ENCODE measurements around the gene DDX27. TPM values are rescaled to one million over a fixed set of nuclear protein-coding genes. Genes with fewer than 3 reads are reported as not detected.
A peak's percentile ranks its signal among the peaks of the same experiment; 100 is the strongest.

DDX27 gene
- polyA plus RNA-seq, 1 of the 3 experiments (the other 2 are of a cell fraction), result 51.9 TPM

GRCh38 chr20:49290608-49291191, 71.5 kb downstream of the DDX27 start:
- 0 out of 2 replicates have a peak, but pooled peaks have one; percentile 20 for TF ChIP-seq FOSL2 (IDR thresholded peaks at IDR 0.05; ENCODE audit: borderline replicate concordance, low read depth)
- TF ChIP-seq MAX (IDR thresholded peaks at IDR 0.05; ENCODE audit: low read depth), result no peak
- TF ChIP-seq FOXJ3 (CRISPR knock-in tag; IDR thresholded peaks at IDR 0.05), result no peak
- TF ChIP-seq NRF1 (IDR thresholded peaks at IDR 0.05; ENCODE audit: low read depth, low read length), result no peak
- TF ChIP-seq, protein P1, sequence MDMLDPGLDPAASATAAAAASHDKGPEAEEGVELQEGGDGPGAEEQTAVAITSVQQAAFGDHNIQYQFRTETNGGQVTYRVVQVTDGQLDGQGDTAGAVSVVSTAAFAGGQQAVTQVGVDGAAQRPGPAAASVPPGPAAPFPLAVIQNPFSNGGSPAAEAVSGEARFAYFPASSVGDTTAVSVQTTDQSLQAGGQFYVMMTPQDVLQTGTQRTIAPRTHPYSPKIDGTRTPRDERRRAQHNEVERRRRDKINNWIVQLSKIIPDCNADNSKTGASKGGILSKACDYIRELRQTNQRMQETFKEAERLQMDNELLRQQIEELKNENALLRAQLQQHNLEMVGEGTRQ (IDR thresholded peaks at IDR 0.05; ENCODE audit: borderline replicate concordance, low read depth, low read length), result no peak
- TF ChIP-seq RFX5 (IDR thresholded peaks at IDR 0.05; ENCODE audit: low read length), result no peak
- no peak for TF ChIP-seq EP300 (IDR thresholded peaks at IDR 0.05; ENCODE audit: borderline replicate concordance in 1 of 2, low read depth in 1 of 2, low read length in 1 of 2)
- TF ChIP-seq, protein P2, sequence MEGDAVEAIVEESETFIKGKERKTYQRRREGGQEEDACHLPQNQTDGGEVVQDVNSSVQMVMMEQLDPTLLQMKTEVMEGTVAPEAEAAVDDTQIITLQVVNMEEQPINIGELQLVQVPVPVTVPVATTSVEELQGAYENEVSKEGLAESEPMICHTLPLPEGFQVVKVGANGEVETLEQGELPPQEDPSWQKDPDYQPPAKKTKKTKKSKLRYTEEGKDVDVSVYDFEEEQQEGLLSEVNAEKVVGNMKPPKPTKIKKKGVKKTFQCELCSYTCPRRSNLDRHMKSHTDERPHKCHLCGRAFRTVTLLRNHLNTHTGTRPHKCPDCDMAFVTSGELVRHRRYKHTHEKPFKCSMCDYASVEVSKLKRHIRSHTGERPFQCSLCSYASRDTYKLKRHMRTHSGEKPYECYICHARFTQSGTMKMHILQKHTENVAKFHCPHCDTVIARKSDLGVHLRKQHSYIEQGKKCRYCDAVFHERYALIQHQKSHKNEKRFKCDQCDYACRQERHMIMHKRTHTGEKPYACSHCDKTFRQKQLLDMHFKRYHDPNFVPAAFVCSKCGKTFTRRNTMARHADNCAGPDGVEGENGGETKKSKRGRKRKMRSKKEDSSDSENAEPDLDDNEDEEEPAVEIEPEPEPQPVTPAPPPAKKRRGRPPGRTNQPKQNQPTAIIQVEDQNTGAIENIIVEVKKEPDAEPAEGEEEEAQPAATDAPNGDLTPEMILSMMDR (IDR thresholded peaks at IDR 0.05), result no peak
- TF ChIP-seq GABPA (IDR thresholded peaks at IDR 0.05; ENCODE audit: low read depth), result no peak
- Histone ChIP-seq H3K9me2 (no peaks in the 10 kb centered on the region), H3K4me3 (ENCODE audit: low read depth in 2 of 2, low read length in 1 of 2) (no peak overlapping the region), H4K20me1 (ENCODE audit: insufficient read depth) (peaks cover 60% of the 10 kb centered on the region), H3F3A (replicated peaks; ENCODE audit: insufficient read depth) (peaks cover 77% of the 10 kb centered on the region), H3K9ac (no peak overlapping the region), H3K27me3 (ENCODE audit: insufficient read depth) (no peaks in the 10 kb centered on the region), H3K4me1 (ENCODE audit: control insufficient read depth in 1 of 2, insufficient read depth in 2 of 2, low read depth in 1 of 2, low read length in 1 of 2) (peaks cover 2 to 8% of the 10 kb centered on the region in 2 experiments; a peak in 2 of 4 replicates), H3K9me3 (no peaks in the 10 kb centered on the region), H3K4me2 (no peak overlapping the region), H3K79me2 (ENCODE audit: insufficient read depth) (peaks cover 25% of the 10 kb centered on the region), H3K36me3 (replicated peaks in 1 of 2; ENCODE audit: control insufficient read depth in 1 of 2, insufficient read depth in 2 of 2, low read length in 1 of 2) (peaks cover 56 to 58% of the 10 kb centered on the region in 2 experiments), H3K27ac (ENCODE audit: low read depth in 2 of 2, low read length in 1 of 2) (no peak overlapping the region), H2AFZ (ENCODE audit: low read depth) (no peak overlapping the region)
- 85% methylated on average over 6 of the region's 6 CpGs for WGBS (ENCODE audit: low lambda C conversion rate)
- ChIA-PET CTCF (interaction anchor here (1.1 to 1.2 kb wide), 2 partner anchors 25 to 28 kb away, joined by 3 read pairs; no protein-coding TSS in a partner anchor), POLR2A (interaction anchor here (0.6 to 2.7 kb wide), 2 partner anchors 13 to 28 kb away, joined by 4 to 9 read pairs; partner anchors contain the start of gene ZNFX1)
- no peak for DNase-seq

- H3K9me3 ChIP-seq, result no peaks in the 10 kb centered on the region
- H3F3A ChIP-seq (replicated peaks; ENCODE audit: insufficient read depth), result peaks cover 72% of the 10 kb centered on the region
- DNase-seq, result no peak
- H4K20me1 ChIP-seq (ENCODE audit: insufficient read depth), result peaks cover 55% of the 10 kb centered on the region
- H3K27ac ChIP-seq (ENCODE audit: low read depth in 2 of 2, low read length in 1 of 2), result no peak overlapping the region; a peak in 1 of 4 replicates
- H3K9me2 ChIP-seq, result no peaks in the 10 kb centered on the region
- H3K4me2 ChIP-seq, result no peak overlapping the region
- no peak overlapping the region for H3K9ac ChIP-seq
- CTCF ChIA-PET, result interaction anchor here (1.2 kb wide), 1 partner anchor 28 kb away, joined by 3 read pairs; no protein-coding TSS in a partner anchor
- peaks cover 20% of the 10 kb centered on the region for H3K79me2 ChIP-seq (ENCODE audit: insufficient read depth)
- peaks cover 51 to 53% of the 10 kb centered on the region in 2 experiments for H3K36me3 ChIP-seq (replicated peaks in 1 of 2; ENCODE audit: control insufficient read depth in 1 of 2, insufficient read depth in 2 of 2, low read length in 1 of 2)
- 100% methylated on average over 1 of the region's 1 CpG for WGBS (ENCODE audit: low lambda C conversion rate)
- POLR2A ChIA-PET, result interaction anchor here (2.7 kb wide), 1 partner anchor 13 kb away, joined by 9 read pairs; the partner anchor contains the start of gene ZNFX1
- H3K4me1 ChIP-seq (ENCODE audit: control insufficient read depth in 1 of 2, insufficient read depth in 2 of 2, low read depth in 1 of 2, low read length in 1 of 2), result peaks cover 2 to 8% of the 10 kb centered on the region in 2 experiments; a peak in 2 of 4 replicates
- H3K27me3 ChIP-seq (ENCODE audit: insufficient read depth), result no peaks in the 10 kb centered on the region
- H2AFZ ChIP-seq (ENCODE audit: low read depth), result no peak overlapping the region
- H3K4me3 ChIP-seq (ENCODE audit: low read depth in 2 of 2, low read length in 1 of 2), result no peak overlapping the region
- TF ChIP-seq RCOR1 (IDR thresholded peaks at IDR 0.05; ENCODE audit: low read length), result no peak
- no peak for TF ChIP-seq USF1 (IDR thresholded peaks at IDR 0.05; ENCODE audit: borderline replicate concordance, low read depth)
- no peak for TF ChIP-seq FOXJ3 (CRISPR knock-in tag; IDR thresholded peaks at IDR 0.05)
- TF ChIP-seq SIN3A (IDR thresholded peaks at IDR 0.05; ENCODE audit: borderline replicate concordance, low read depth, low read length), result no peak
- TF ChIP-seq, protein P3, sequence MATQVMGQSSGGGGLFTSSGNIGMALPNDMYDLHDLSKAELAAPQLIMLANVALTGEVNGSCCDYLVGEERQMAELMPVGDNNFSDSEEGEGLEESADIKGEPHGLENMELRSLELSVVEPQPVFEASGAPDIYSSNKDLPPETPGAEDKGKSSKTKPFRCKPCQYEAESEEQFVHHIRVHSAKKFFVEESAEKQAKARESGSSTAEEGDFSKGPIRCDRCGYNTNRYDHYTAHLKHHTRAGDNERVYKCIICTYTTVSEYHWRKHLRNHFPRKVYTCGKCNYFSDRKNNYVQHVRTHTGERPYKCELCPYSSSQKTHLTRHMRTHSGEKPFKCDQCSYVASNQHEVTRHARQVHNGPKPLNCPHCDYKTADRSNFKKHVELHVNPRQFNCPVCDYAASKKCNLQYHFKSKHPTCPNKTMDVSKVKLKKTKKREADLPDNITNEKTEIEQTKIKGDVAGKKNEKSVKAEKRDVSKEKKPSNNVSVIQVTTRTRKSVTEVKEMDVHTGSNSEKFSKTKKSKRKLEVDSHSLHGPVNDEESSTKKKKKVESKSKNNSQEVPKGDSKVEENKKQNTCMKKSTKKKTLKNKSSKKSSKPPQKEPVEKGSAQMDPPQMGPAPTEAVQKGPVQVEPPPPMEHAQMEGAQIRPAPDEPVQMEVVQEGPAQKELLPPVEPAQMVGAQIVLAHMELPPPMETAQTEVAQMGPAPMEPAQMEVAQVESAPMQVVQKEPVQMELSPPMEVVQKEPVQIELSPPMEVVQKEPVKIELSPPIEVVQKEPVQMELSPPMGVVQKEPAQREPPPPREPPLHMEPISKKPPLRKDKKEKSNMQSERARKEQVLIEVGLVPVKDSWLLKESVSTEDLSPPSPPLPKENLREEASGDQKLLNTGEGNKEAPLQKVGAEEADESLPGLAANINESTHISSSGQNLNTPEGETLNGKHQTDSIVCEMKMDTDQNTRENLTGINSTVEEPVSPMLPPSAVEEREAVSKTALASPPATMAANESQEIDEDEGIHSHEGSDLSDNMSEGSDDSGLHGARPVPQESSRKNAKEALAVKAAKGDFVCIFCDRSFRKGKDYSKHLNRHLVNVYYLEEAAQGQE (IDR thresholded peaks at IDR 0.05; ENCODE audit: low read depth, low read length), result no peak
- TF ChIP-seq, protein P4, sequence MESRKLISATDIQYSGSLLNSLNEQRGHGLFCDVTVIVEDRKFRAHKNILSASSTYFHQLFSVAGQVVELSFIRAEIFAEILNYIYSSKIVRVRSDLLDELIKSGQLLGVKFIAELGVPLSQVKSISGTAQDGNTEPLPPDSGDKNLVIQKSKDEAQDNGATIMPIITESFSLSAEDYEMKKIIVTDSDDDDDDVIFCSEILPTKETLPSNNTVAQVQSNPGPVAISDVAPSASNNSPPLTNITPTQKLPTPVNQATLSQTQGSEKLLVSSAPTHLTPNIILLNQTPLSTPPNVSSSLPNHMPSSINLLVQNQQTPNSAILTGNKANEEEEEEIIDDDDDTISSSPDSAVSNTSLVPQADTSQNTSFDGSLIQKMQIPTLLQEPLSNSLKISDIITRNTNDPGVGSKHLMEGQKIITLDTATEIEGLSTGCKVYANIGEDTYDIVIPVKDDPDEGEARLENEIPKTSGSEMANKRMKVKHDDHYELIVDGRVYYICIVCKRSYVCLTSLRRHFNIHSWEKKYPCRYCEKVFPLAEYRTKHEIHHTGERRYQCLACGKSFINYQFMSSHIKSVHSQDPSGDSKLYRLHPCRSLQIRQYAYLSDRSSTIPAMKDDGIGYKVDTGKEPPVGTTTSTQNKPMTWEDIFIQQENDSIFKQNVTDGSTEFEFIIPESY (IDR thresholded peaks at IDR 0.05; ENCODE audit: borderline replicate concordance, low read depth), result no peak
- no peak for TF ChIP-seq RXRA (IDR thresholded peaks at IDR 0.05; ENCODE audit: borderline replicate concordance, low read depth)
- TF ChIP-seq FOSL2 (IDR thresholded peaks at IDR 0.05; ENCODE audit: borderline replicate concordance, low read depth), result no peak
- TF ChIP-seq EP300 (IDR thresholded peaks at IDR 0.05; ENCODE audit: borderline replicate concordance in 1 of 2, low read depth in 1 of 2, low read length in 1 of 2), result no peak
These were observed 72.0 kb downstream of the DDX27 start for GRCh38 chr20:49291200-49291599.
